ENCODE measurements around the gene LRRC14B.
"Not testable (repeated sequence)": the region's sequence is repeated elsewhere in the genome, so short reads cannot be mapped to it uniquely, and the experiment has no call there.

The LRRC14B gene

DNA sequence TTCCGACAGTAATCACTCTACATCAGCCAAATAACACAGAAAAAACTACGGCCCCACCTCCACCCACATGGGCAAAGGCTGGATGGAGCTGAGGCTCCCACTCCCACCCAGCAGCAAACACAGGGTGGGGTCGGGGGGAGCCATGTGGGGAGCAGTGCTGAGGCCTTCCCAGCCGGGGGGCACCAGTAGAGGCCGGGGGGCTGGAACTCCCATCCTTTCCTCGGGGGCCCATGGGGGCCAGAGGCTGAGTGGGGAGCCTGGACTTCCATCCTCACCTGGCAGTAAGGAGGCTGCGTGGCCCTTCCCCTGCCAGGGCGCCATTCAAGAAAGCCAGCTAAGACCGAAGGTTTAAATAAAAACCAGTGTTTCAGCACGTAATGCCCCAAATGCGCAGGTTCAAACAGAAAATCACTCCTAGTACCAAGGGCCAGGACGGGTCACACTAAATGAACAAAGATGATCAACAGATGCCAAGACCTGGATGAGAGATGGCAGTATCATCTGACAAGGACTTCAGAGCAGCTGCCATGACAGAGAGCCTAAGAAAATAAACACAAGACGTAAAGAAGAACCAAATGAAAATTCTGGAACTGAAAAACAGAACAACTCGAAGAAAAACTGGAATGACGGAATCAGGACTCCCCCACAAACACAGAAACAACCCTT is 17.3 kb downstream of the LRRC14B start:
- DNase-seq = no peak

DNA sequence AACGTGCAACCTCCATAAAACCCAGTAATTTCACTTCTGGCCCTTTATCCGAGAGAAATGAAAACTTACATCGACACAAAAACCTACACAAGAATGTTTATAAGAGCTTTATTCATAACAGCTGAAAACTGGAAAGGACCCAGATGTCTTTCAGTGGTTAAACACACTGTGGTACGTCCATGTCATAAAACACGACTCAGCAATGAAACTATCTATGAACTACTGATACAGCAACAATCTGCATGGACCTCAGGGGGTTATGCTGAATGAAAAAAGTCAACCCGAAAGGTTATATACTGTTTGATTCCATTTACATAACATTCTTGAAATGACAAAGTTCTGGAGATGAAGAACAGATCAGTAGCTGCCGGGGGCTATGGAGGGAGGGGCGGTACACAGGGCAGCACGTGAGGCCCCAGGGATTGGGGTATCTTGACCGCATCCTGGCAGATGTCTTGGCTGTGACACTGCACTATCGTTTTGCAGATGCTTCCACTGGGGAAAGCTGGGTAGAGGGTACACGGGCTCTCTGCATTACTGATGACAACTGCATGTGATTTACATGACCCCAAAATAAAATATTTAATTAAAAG is 22.6 kb downstream of the LRRC14B start:
- no peak for DNase-seq

DNA sequence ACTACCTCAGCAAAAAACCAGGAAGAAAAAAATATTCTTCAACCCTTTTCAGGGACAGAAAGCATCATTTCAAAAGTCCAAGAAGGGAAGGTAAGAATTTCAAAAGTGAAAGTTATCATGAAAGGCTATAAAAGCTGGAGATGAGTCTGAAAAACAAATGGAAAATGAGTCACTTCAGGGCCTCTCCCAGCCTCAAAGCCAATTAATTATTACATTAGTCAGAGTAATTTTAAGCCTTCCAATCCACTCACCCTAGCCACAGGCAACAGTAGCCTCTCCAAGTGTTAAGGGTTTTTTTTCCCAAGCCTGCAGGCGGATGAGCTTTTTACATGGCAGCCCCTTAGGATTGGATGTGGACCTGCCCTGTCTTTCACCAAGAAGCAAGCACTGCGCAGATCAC is 24.0 kb downstream of the LRRC14B start:
- DNase-seq = not testable (repeated sequence)

DNA sequence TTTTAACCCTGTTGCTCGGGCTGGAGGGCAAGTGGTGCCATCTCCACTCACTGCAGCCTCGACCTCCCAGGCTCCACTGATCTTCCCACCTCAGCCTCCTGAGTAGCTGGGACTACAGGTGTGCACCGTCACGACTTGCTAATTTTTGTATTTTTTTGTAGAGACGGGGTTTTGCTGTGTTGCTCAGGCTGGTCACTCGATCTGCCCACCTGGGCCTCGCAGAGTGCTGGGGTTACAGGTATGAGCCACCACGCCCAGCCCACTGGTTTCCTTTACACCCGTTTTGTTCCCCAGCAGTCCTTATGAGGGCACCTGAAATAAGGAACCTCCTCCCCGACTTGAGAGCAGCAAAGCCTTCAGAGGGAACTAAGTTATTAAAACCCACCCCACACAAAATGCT is 24.8 kb downstream of the LRRC14B start:
- DNase-seq = not testable (repeated sequence)

DNA sequence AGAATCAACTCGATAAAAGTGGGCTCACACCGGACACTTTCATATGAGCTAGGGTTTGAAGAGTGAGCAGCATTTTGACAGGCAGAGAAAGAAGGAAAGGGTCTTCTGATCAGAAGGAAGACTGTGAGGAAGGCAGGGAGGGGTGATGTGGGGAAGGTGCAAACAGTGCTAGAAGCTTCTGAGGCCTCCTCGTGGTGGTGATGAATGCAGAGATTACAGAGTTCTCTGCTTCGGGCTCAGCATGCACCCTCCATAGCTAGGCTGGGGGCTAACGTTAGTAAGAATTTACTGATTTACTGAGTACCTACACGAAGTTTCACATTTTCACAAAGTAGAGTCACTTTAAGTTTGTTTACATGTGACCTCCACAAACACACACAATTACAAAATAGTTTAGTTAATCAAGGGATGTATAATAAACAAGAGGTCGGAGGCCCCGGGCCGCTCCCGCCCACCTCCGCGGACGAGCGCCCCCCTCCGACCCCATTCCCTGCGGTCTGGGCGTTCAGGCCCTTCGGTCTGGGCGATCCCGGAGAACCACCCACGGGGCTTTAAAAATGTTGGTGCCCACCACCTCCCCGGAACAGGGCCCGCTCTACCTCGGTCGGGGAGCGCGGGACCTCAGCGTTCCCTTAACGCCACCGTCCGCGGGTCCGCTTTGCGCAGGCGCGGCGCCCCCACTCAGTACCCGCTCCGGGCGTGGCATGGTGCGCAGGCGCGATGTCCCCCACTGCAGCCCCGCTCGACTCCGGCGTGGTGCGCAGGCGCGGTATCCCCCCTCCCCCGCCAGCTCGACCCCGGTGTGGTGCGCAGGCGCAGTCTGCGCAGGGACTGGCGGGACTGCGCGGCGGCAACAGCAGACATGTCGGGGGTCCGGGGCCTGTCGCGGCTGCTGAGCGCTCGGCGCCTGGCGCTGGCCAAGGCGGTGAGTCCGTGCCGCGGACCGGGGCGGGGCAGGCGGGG is 26.5 kb downstream of the LRRC14B start, which contains the start of the genes CCDC127 and SDHA:
Gene CCDC127 (minus strand): TSS at position 660 of the 963 bp plus-strand sequence. CDS start 1,304 bp downstream, outside the sequence.
Gene SDHA (plus strand): TSS at position 827 of the 963 bp plus-strand sequence. CDS start 36 bp downstream, at position 863.
- DNase-seq = peak; percentile 97

DNA sequence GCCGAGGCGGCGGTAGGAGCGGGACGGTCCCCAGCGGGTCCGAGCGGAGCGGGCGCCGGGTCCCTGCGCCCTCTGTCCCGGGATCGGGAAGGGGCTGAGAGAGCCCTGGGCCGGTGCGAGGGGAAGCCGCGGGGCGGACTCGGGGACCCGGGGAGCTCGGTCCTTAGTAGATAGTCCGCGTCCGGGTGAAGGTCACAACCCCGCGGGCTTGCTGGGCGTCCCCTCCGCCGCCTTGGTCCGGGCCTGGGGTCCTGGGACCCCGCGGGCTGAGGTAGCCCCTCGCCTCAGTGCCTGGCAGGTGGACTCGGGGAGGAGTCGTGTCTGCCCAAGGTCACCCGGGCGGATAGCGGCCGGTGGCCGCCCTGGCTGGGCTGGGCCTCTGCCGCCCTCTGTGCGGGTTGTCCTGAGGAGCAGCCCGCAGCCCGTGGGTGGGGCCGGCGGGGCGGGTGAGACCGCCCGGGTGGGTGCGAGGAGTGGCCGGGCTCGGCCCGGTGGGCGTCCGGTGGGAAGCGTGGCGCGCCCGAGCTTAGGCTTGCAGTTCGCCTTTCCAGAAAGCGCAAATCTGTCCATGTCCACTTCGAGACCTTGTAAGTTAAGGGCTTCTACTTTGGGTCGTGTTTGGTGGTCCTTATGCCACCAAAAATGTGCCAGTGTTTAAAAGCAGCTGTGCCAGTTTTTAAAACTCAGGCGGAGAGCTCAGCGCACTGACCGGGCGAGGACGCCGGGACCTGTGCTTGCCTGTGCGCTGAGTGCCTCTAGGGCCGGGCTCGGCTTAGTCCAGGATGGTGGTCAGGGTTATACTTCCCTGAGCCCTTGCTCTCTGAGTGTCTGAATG is 27.4 kb downstream of the LRRC14B start:
- DNase-seq = peak; percentile 82

DNA sequence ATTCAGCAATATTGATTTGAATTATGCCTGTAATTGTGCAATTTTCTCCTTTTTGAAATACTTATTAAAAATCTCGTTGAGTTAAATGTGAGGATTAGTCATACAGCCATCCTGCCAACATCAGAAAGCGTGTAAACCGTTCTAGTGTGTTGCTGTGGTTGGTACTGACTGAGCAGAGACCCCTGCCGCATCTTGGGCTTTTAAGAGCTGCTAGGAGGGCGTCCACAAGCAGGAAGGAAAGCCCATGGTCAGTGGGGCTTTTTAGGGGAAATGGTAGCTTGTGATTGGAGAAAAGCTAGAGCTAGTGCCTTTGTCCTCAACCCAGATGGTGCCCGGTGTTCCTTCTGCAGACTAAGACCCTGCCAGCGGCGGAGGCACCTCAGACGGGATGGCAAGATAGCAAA is 28.2 kb downstream of the LRRC14B start:
- no peak for DNase-seq

DNA sequence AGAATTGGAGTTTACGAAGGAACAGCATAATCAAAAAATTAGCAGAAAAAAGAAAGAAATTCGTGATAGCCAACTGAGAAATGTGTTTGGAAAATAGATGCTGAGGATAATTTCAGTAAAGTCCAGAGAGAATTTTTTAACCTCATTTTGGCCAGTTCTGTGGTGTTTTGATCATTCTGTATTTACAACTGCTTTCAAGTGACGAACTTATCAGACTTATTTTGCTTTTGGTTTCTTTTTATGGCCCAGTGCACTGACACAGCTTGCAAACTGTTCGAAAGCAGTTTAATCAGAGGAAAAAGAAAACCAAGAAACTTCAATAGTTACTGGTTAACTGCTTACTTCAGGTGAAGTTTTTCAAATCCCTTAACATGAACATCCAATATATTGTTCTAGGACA is 28.7 kb downstream of the LRRC14B start:
- DNase-seq = no peak

DNA sequence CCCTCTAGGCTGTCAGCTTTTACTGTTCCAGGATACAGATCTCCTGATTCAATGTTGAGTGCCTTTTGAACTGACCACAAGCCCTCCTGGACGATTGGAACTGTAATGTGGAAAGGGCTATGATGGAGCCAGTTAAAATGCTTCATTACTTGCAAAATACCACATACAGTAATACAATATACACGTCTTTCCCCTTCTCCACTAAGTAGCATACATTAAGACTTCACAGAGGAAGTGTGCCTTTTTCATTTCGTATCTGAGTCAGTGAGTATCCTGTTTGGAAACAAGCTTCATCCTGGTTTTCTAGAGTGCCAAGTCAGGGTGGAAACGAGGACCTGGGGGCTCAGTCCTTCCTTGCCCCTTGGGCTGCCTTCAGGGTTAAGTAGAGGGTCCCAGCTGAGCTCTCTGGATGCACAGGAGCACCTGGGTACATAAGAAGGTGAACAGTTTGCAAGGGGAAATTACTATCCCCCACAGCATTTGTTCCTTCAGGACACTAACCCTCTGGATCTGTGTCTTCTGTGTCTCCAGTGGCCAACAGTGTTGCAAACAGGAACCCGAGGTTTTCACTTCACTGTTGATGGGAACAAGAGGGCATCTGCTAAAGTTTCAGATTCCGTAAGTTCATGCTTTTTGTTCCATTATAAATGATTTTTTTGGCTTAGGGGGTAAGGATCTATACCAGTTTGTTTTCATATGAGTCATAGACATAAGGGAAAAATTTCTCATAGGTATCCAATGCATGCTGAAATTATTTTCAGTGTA is 31.8 kb downstream of the LRRC14B start:
- not testable (repeated sequence) for DNase-seq

DNA sequence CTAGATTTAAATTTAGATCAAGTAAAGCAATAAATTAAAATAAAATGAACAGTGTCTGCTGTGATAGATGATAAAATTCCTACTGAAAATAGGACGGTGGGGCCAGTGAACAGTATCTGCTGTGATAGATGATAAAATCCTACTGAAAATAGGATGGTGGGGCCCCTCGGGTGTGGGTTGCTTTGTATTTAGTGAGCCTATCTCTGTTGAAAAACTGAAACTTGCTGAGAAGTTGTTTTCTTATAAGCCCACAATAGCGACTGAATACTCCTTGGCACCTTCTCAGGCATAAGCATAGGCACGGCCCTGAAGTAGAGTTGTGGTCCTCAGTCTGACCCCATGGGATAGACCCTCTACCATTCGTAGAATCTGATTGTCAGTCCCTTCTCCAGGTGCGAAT is 32.5 kb downstream of the LRRC14B start:
- no peak for DNase-seq

DNA sequence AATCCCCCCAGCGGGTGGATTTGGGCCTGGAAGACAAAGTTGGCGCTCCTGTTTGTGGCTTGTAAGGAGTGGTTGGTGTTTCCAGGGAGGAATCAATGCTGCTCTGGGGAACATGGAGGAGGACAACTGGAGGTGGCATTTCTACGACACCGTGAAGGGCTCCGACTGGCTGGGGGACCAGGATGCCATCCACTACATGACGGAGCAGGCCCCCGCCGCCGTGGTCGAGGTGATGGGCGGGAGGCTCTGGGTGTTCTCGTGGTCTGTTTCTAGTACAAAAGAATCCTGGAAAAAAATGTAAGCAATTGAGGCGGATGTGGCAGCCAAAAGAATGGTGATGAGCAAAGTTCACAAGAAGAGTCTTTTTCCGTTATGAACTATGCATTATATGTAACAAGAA is 34.0 kb downstream of the LRRC14B start:
- DNase-seq = no peak

DNA sequence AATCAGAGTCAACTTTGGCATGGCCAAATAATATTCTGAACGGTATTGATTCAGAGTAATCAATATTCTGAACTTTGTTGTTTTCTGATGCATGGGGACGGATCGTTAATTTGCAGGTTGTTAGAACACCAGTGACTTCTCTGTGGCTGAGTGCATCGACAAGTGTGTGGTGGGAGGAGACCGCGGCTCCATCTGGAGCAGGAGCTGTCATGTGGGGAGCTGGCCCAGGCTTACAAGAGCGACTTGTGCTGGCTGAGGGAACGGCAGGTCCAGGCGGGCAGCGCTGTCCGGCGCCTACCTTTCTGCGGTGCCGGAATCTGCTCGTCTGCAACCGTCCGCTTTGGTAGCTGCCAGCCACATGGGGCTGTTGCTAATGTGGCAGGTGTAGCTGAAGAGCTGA is 36.1 kb downstream of the LRRC14B start:
- DNase-seq = not testable (repeated sequence)

DNA sequence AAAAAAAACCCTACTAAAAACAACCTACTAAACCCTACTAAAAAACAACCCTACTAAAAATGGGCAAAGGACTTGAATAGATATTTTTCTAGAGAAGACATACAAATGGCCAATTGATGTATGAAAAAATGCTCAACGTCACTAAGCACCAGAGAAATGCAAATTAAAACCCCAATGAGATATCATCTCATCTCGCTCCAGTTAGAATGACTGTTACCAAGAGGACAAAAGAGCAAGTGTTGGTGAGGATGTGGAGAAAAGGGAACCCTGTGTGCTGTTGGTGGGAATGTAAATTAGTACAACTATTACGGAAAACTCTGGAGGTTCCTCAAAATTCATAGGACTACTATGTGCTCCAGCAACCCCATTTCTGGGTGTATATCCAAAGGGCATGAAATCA is 37.6 kb downstream of the LRRC14B start:
- no peak for DNase-seq

DNA sequence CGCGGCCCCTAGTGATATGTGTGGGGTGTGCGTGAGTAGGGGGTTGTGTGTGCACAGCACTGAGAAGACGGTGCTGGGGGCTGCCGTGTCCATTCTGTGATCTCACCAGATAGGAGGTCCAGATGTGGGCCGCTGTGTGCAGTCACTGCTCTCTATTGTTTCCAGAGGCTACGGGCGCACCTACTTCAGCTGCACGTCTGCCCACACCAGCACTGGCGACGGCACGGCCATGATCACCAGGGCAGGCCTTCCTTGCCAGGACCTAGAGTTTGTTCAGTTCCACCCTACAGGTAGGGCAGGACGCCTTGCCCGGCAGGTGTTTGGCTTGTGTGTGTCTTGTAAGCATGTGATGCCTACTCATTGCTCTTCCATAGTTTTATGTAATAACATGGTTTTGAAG is 39.4 kb downstream of the LRRC14B start:
- DNase-seq = no peak

DNA sequence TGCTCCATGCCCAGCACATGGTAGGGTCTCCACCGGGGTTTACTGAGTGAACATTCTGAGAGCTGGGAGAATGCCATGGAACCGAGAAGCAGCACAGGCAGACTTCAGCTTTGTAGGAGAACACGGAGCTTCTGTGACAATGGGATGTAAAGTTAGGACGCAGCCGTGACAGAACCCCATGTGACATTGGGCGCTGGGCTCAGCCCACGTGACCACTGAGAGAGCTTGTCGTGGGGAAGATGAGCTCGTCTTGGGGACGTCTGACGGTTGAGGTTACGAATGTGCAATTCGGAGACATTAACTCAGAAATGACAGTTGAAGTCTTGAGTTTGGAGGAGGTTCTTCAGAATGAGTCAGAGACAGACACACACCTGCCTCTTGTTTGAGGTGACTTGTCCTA is 40.4 kb downstream of the LRRC14B start:
- DNase-seq = no peak

DNA sequence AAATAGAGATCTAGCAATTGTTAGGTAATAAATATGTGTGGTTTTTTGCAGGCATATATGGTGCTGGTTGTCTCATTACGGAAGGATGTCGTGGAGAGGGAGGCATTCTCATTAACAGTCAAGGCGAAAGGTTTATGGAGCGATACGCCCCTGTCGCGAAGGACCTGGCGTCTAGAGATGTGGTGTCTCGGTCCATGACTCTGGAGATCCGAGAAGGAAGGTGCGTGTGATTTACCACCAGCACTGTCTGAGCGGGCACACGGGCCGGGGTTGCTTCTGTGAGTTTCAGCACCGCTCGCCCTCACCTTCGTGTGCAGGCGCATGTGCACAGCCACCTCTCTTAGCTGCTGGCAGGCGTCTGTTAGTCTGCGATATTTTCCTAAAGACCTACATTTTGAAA is 42.1 kb downstream of the LRRC14B start:
- not testable (repeated sequence) for DNase-seq

DNA sequence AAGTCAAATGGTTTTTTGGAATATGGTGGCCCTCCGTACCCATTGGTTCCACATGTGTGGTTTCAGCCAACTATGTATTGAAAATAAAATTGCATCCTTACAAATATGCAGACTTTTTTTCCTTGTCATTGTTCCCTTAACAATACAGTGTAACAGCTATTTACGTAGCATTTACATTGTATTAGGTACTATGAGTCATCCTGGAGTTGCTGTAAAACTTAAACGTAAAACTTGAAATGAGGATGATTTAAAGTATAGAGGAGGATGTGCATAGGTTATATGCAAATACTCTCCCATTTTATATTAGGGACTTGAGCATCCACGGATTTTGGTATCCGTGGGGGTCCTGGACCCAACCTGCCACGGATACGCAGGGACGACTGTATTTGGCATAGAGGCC is 43.2 kb downstream of the LRRC14B start:
- DNase-seq = no peak

DNA sequence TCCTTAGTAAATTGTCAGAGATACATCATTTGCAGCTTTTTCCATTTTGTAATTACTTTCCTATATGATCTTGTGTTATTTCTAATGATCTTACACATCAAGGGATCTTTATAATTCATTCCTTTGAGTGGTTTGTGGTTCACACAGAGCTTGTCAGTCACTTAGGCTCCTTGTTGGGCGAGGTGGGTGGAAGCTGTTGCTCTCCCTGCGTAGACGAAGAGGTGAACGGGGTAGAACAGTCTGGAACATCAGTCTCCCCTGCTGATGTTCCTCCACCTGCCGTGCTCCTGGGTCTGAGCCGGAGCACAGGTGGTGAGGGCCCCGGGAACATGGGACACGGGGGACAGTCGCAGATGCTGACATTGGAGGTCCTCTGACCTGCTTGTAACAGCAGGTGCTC is 44.2 kb downstream of the LRRC14B start:
- DNase-seq = not testable (repeated sequence)

DNA sequence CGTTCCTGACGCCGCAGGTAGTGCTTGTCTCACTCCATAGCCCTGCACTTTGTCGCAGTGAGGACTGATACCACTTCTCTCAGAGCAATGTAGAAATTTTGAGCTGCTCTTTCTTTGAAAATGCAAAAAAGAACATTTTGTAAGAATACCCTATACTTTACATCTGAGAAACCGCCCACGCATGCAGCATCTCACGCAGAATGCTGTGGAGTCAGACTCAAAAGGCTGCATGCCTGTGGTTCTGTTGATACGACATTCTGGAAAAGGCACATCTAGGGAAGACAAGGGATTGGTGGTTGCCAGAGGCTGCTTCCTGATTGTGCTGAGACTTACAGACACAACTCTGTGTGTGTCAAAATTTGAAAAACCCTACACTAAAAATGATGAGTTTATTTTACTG is 46.6 kb downstream of the LRRC14B start:
- not testable (repeated sequence) for DNase-seq

DNA sequence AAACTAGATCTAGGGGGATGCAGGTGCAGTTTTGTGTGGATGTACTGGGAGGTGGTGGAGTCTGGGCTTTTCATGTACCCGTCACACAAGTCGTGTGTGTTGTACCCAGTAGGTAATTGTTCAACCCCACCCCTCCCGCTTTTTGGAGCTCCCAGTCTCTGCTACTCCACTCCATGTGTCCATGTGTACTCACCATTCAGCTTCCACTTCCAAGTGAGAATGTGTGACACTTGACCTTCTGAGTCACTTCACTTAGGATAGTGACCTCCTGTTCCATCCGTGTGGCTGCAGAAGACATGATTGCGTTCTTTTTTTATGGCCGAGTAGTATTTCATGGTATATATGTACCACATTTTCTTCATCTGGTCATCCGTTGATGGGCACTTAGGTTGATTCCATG is 49.3 kb downstream of the LRRC14B start:
- not testable (repeated sequence) for DNase-seq

DNA sequence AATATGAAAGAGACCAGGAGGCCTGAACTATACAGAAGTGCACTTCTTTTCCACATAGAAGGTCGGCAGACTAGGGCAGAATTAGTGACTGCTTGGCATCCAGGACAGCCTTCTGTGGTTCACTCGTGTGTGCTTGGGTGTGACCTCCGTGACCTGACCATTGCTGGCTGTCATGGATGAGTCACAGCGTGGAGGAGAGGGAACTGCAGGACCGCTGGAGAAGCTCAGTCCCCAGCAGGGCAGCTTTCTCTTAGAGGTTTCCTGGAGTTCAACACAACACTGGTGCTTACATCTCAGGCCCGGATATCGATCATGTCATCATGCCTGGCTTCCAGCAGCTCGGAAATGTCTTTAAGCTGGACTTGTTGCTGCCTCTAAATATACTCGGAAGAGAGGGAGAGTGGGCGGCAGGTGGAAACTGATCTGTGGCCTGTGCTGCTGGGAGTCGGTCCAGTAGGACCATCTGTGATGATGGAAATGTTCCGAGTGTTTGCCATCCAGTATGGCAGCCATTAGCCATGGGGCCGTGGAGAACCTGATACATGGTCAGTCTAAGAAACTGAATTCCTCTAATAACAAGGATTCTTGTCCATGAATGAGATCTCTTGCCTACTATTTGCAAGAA is 49.9 kb downstream of the LRRC14B start:
- not testable (repeated sequence) for DNase-seq
